ENCODE results near the gene ZNF829. TPM values are rescaled to one million over a fixed set of nuclear protein-coding genes. Genes with fewer than 3 reads are reported as not detected.

Gene ZNF829
- total RNA-seq, 1 experiment from 2014 or later, result not detected

DNA sequence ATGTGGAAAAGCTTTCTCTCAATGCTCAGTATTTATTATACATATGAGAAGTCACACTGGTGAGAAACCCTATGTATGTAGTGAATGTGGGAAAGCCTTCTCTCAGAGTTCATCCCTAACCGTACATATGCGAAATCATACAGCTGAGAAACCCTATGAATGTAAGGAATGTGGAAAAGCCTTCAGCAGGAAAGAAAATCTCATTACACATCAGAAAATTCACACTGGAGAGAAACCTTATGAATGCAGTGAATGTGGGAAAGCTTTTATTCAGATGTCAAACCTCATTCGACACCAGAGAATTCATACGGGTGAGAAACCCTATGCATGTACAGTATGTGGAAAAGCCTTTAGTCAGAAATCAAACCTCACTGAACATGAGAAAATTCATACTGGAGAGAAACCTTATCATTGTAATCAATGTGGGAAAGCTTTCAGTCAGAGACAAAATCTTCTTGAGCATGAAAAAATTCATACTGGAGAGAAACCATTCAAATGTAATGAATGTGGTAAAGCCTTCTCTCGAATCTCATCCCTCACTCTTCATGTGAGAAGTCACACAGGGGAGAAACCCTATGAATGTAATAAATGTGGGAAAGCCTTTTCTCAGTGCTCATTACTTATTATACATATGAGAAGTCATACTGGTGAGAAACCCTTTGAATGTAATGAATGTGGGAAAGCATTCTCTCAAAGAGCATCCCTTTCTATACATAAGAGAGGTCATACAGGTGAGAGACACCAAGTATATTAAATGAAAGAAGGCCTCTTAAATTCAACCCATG is 34.4 kb upstream of the ZNF829 start:
- Mint-ChIP-seq H3K36me3 (ENCODE audit: insufficient read depth, unreplicated experiment) (no peaks in the 10 kb centered on the region), H3K27me3 (ENCODE audit: insufficient read depth, unreplicated experiment) (no peaks in the 10 kb centered on the region), H3K9me3 (ENCODE audit: unreplicated experiment) (peaks cover 34% of the 10 kb centered on the region), H3K4me3 (ENCODE audit: unreplicated experiment) (no peak overlapping the region), H3K4me1 (ENCODE audit: low read depth, unreplicated experiment) (no peaks in the 10 kb centered on the region), H3K27ac (ENCODE audit: unreplicated experiment) (no peak overlapping the region)
- Histone ChIP-seq H3K4me3 (ENCODE audit: low read depth, low read length) (no peak overlapping the region), H3K9me3 (peaks cover 35% of the 10 kb centered on the region), H3K4me1 (no peaks in the 10 kb centered on the region), H3K27me3 (replicated peaks; ENCODE audit: control insufficient read depth, insufficient read depth, low read length) (no peaks in the 10 kb centered on the region), H3K36me3 (ENCODE audit: control insufficient read depth, insufficient read depth, low read length) (no peaks in the 10 kb centered on the region)
- ChIA-PET POLR2A (no interaction called here), CTCF (no interaction called here)
- no peak for TF ChIP-seq CTCF (IDR thresholded peaks at IDR 0.05; ENCODE audit: insufficient read depth in 1 of 2, low read depth in 1 of 2, low read length in 1 of 2, severe bottlenecking in 1 of 2, unreplicated experiment in 1 of 2)
- DNase-seq, result no peak
- intact Hi-C loops (cut with micrococcal nuclease; ENCODE audit: unreplicated experiment), result no loop called here
- BruUV-seq (replicated peaks), result no TSS peak

DNA sequence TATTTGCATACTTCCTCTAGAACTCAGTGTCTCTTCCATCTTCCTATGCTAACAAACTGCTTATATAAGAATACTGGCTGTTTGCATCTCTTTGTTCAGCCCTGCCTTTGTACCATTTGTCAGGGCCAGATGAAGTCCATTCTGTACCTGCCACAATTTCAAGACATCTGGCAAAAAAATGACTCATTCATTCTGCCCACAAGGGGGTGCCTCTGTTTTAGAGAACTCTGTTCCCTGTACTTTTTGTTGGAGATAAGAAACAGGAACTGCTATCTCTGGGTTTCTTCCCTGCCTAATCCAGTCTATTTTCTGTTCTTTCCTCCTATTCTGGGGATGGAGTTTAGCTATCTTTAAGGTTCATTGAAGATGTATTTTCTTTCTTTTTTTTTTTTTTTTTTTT is 23.1 kb upstream of the ZNF829 start:
- Mint-ChIP-seq H3K27ac (ENCODE audit: unreplicated experiment) (no peak overlapping the region), H3K9me3 (ENCODE audit: unreplicated experiment) (peaks cover 69% of the 10 kb centered on the region), H3K36me3 (ENCODE audit: insufficient read depth, unreplicated experiment) (no peaks in the 10 kb centered on the region), H3K27me3 (ENCODE audit: insufficient read depth, unreplicated experiment) (no peaks in the 10 kb centered on the region), H3K4me1 (ENCODE audit: low read depth, unreplicated experiment) (no peaks in the 10 kb centered on the region), H3K4me3 (ENCODE audit: unreplicated experiment) (no peak overlapping the region)
- Histone ChIP-seq H3K9me3 (0 out of 2 replicates have a peak, but pooled peaks cover 15% of the 10 kb centered on the region), H3K4me1 (no peaks in the 10 kb centered on the region), H3K4me3 (ENCODE audit: low read depth, low read length) (no peak overlapping the region), H3K27me3 (replicated peaks; ENCODE audit: control insufficient read depth, insufficient read depth, low read length) (no peaks in the 10 kb centered on the region), H3K36me3 (ENCODE audit: control insufficient read depth, insufficient read depth, low read length) (no peaks in the 10 kb centered on the region)
- DNase-seq, result no peak
- no peak for TF ChIP-seq CTCF (IDR thresholded peaks at IDR 0.05; ENCODE audit: insufficient read depth in 1 of 2, low read depth in 1 of 2, low read length in 1 of 2, severe bottlenecking in 1 of 2, unreplicated experiment in 1 of 2)
- ChIA-PET POLR2A (no interaction called here), CTCF (no interaction called here)
- intact Hi-C loops (cut with micrococcal nuclease; ENCODE audit: unreplicated experiment), result no loop called here
- no TSS peak for BruUV-seq (replicated peaks)

GRCh38 chr19:36931684-36932083 is 15.6 kb upstream of the ZNF829 start:
- Mint-ChIP-seq H3K4me3 (ENCODE audit: unreplicated experiment) (no peak overlapping the region), H3K27me3 (ENCODE audit: insufficient read depth, unreplicated experiment) (no peaks in the 10 kb centered on the region), H3K36me3 (ENCODE audit: insufficient read depth, unreplicated experiment) (no peaks in the 10 kb centered on the region), H3K9me3 (ENCODE audit: unreplicated experiment) (peaks cover 34% of the 10 kb centered on the region), H3K4me1 (ENCODE audit: low read depth, unreplicated experiment) (no peaks in the 10 kb centered on the region), H3K27ac (ENCODE audit: unreplicated experiment) (no peak overlapping the region)
- TF ChIP-seq CTCF (IDR thresholded peaks at IDR 0.05; ENCODE audit: insufficient read depth in 1 of 2, low read depth in 1 of 2, low read length in 1 of 2, severe bottlenecking in 1 of 2, unreplicated experiment in 1 of 2), result no peak
- no peaks in the 10 kb centered on the region for H3K4me1 ChIP-seq
- peaks cover 27% of the 10 kb centered on the region for H3K9me3 ChIP-seq
- no TSS peak for BruUV-seq (replicated peaks)
- H3K27me3 ChIP-seq (replicated peaks; ENCODE audit: control insufficient read depth, insufficient read depth, low read length), result no peaks in the 10 kb centered on the region
- H3K4me3 ChIP-seq (ENCODE audit: low read depth, low read length), result no peak overlapping the region
- no peak for DNase-seq
- POLR2A ChIA-PET, result no interaction called here
- CTCF ChIA-PET, result no interaction called here
- intact Hi-C loops (cut with micrococcal nuclease; ENCODE audit: unreplicated experiment), result no loop called here
- no peaks in the 10 kb centered on the region for H3K36me3 ChIP-seq (ENCODE audit: control insufficient read depth, insufficient read depth, low read length)

Data from Caco-2 (cell line).